ENCODE data around the gene C1orf185.

GRCh38 chr1:51168936-51169335 is 66.9 kb downstream of the C1orf185 start:
- TF ChIP-seq, protein P1, sequence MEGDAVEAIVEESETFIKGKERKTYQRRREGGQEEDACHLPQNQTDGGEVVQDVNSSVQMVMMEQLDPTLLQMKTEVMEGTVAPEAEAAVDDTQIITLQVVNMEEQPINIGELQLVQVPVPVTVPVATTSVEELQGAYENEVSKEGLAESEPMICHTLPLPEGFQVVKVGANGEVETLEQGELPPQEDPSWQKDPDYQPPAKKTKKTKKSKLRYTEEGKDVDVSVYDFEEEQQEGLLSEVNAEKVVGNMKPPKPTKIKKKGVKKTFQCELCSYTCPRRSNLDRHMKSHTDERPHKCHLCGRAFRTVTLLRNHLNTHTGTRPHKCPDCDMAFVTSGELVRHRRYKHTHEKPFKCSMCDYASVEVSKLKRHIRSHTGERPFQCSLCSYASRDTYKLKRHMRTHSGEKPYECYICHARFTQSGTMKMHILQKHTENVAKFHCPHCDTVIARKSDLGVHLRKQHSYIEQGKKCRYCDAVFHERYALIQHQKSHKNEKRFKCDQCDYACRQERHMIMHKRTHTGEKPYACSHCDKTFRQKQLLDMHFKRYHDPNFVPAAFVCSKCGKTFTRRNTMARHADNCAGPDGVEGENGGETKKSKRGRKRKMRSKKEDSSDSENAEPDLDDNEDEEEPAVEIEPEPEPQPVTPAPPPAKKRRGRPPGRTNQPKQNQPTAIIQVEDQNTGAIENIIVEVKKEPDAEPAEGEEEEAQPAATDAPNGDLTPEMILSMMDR (IDR thresholded peaks at IDR 0.05) = no peak
- no peak for TF ChIP-seq POLR2A (IDR thresholded peaks at IDR 0.05)

Measured in tibial nerve (tissue), 3 donors.